GM12874 (cell line): ENCODE measurements around the gene LEMD3.

Experiments
- CTCF ChIP-seq: IDR thresholded peaks from 2 replicates; pipeline ENCODE4 v1.5.1; 2011; ENCODE audit warnings: low read depth, mild to moderate bottlenecking, control low read depth, low read length, moderate library complexity; ENCODE audit not compliant: insufficient read depth

LEMD3 gene

GRCh38 chr12:65296508-65297265, 127.3 kb downstream of the LEMD3 start:
- no peak for TF ChIP-seq CTCF
